ENCODE results near the gene NT5E. TPM values are rescaled to one million over a fixed set of nuclear protein-coding genes. Genes with fewer than 3 reads are reported as not detected.
A peak's percentile ranks its signal among the peaks of the same experiment; 100 is the strongest.

The NT5E gene
- total and polyA plus RNA-seq, 5 experiments from 2014 or later, result 56.5 to 128 (median 77.7) TPM

GRCh38 chr6:85406641-85407075 is 43.2 kb upstream of the NT5E start:
- H3K9me3 Mint-ChIP-seq, result no peaks in the 10 kb centered on the region
- no peak for ATAC-seq
- peaks cover 36 to 56% (median 51%) of the 10 kb centered on the region in 4 donors for H3K4me1 Mint-ChIP-seq
- POLR2A ChIA-PET, result no interaction called here
- H3K4me3 Mint-ChIP-seq, result no peak overlapping the region
- DNase-seq, result no peak
- no peaks in the 10 kb centered on the region for H3K27me3 Mint-ChIP-seq
- no peaks in the 10 kb centered on the region for H3K36me3 Mint-ChIP-seq
- peak overlapping the region in 4 of 10 donors; percentile 15 to 77 (median 58) for H3K27ac Mint-ChIP-seq

- H3K36me3 Mint-ChIP-seq, result no peaks in the 10 kb centered on the region
- H3K9me3 Mint-ChIP-seq, result no peaks in the 10 kb centered on the region
- H3K4me1 Mint-ChIP-seq, result peaks cover 30 to 42% (median 37%) of the 10 kb centered on the region in 4 donors
- POLR2A ChIA-PET, result interaction anchor here (0.7 kb wide), 1 partner anchor 45 kb away, joined by 4 read pairs; no protein-coding TSS in a partner anchor
- H3K27ac Mint-ChIP-seq, result peak overlapping the region in 1 of 10 donors; percentile 7
- H3K27me3 Mint-ChIP-seq, result no peaks in the 10 kb centered on the region
- DNase-seq, result no peak
- no peak overlapping the region for H3K4me3 Mint-ChIP-seq
- no peak for ATAC-seq
Measured at GRCh38 chr6:85408039-85408438, 41.8 kb upstream of the NT5E start.

GRCh38 chr6:85412911-85413430 is 36.9 kb upstream of the NT5E start:
- POLR2A ChIA-PET, result interaction anchor here (0.7 kb wide), 1 partner anchor 8 kb away, joined by 7 read pairs; no protein-coding TSS in a partner anchor

GRCh38 chr6:85416049-85416448 is 33.8 kb upstream of the NT5E start:
- Mint-ChIP-seq H3K9me3 (no peaks in the 10 kb centered on the region), H3K4me1 (peaks cover 11 to 34% (median 26%) of the 10 kb centered on the region in 4 donors), H3K27me3 (no peaks in the 10 kb centered on the region), H3K27ac (no peak overlapping the region), H3K4me3 (no peak overlapping the region), H3K36me3 (peaks cover 0 to 1% (median 0%) of the 10 kb centered on the region in 3 donors)
- ATAC-seq (no peak), DNase-seq (no peak)
- POLR2A ChIA-PET, result no interaction called here

More at GRCh38 chr6:85412911-85413430, 36.9 kb upstream of the NT5E start:
- DNase-seq (no peak), ATAC-seq (no peak)
- Mint-ChIP-seq H3K27me3 (no peaks in the 10 kb centered on the region), H3K27ac (no peak overlapping the region), H3K9me3 (no peaks in the 10 kb centered on the region), H3K4me3 (no peak overlapping the region), H3K36me3 (no peaks in the 10 kb centered on the region), H3K4me1 (peaks cover 6 to 16% (median 7%) of the 10 kb centered on the region in 4 donors)

GRCh38 chr6:85416766-85417165 is 33.1 kb upstream of the NT5E start:
- H3K27me3 Mint-ChIP-seq, result no peaks in the 10 kb centered on the region
- peaks cover 0 to 1% (median 0%) of the 10 kb centered on the region in 3 donors for H3K36me3 Mint-ChIP-seq
- H3K4me3 Mint-ChIP-seq, result no peak overlapping the region
- ATAC-seq (no peak), DNase-seq (no peak)
- H3K27ac Mint-ChIP-seq, result no peak overlapping the region
- H3K4me1 Mint-ChIP-seq, result peaks cover 11 to 34% (median 26%) of the 10 kb centered on the region in 4 donors
- H3K9me3 Mint-ChIP-seq, result no peaks in the 10 kb centered on the region
- POLR2A ChIA-PET, result no interaction called here

GRCh38 chr6:85417336-85417735 is 32.5 kb upstream of the NT5E start:
- peaks cover 14 to 38% (median 28%) of the 10 kb centered on the region in 4 donors for H3K4me1 Mint-ChIP-seq
- no peak for DNase-seq
- H3K9me3 Mint-ChIP-seq, result no peaks in the 10 kb centered on the region
- no peaks in the 10 kb centered on the region for H3K27me3 Mint-ChIP-seq
- no peak overlapping the region for H3K4me3 Mint-ChIP-seq
- POLR2A ChIA-PET, result interaction anchor here (0.7 kb wide), 1 partner anchor 46 kb away, joined by 5 read pairs; no protein-coding TSS in a partner anchor
- no peak for ATAC-seq
- peaks cover 0 to 1% (median 0%) of the 10 kb centered on the region in 3 donors for H3K36me3 Mint-ChIP-seq
- H3K27ac Mint-ChIP-seq, result no peak overlapping the region

GRCh38 chr6:85418059-85418458 is 31.8 kb upstream of the NT5E start:
- DNase-seq (no peak), ATAC-seq (no peak)
- Mint-ChIP-seq H3K9me3 (no peaks in the 10 kb centered on the region), H3K27me3 (no peaks in the 10 kb centered on the region), H3K4me1 (peaks cover 15 to 41% (median 29%) of the 10 kb centered on the region in 4 donors), H3K27ac (peak overlapping the region in 1 of 10 donors; percentile 29), H3K4me3 (no peak overlapping the region), H3K36me3 (peaks cover 0 to 1% (median 0%) of the 10 kb centered on the region in 3 donors)
- POLR2A ChIA-PET, result no interaction called here

GRCh38 chr6:85419046-85419759 is 30.7 kb upstream of the NT5E start:
- Mint-ChIP-seq H3K9me3 (no peaks in the 10 kb centered on the region), H3K36me3 (peaks cover 0 to 1% (median 0%) of the 10 kb centered on the region in 3 donors), H3K27me3 (no peaks in the 10 kb centered on the region), H3K27ac (peak overlapping the region in 8 of 10 donors; percentile 2 to 80 (median 44)), H3K4me1 (peaks cover 15 to 41% (median 29%) of the 10 kb centered on the region in 4 donors), H3K4me3 (peak overlapping the region in 6 of 10 donors; percentile 0 to 43 (median 24))
- DNase-seq, result no peak
- ATAC-seq, result no peak
- POLR2A ChIA-PET, result interaction anchor here (1.6 kb wide), 1 partner anchor 31 kb away, joined by 8 read pairs; the partner anchor contains the start of gene NT5E

- ATAC-seq, result no peak
- peaks cover 14 to 34% (median 28%) of the 10 kb centered on the region in 4 donors for H3K4me1 Mint-ChIP-seq
- no peak for DNase-seq
- peaks cover 0 to 6% (median 5%) of the 10 kb centered on the region in 3 donors for H3K36me3 Mint-ChIP-seq
- peaks cover 3 to 11% (median 4%) of the 10 kb centered on the region in 9 donors for H3K9me3 Mint-ChIP-seq
- POLR2A ChIA-PET, result no interaction called here
- peak overlapping the region in 1 of 10 donors; percentile 1 for H3K27ac Mint-ChIP-seq
- no peak overlapping the region for H3K4me3 Mint-ChIP-seq
- no peaks in the 10 kb centered on the region for H3K27me3 Mint-ChIP-seq
Measured at GRCh38 chr6:85420551-85420950, 29.3 kb upstream of the NT5E start.

- Mint-ChIP-seq H3K4me3 (no peak overlapping the region), H3K27me3 (no peaks in the 10 kb centered on the region), H3K9me3 (peaks cover 3 to 13% (median 8%) of the 10 kb centered on the region in 9 donors), H3K36me3 (peaks cover 0 to 11% (median 8%) of the 10 kb centered on the region in 3 donors), H3K4me1 (peaks cover 14 to 30% (median 27%) of the 10 kb centered on the region in 4 donors), H3K27ac (no peak overlapping the region)
- ATAC-seq (no peak), DNase-seq (no peak)
- POLR2A ChIA-PET, result no interaction called here
Measured at GRCh38 chr6:85421181-85421580, 28.7 kb upstream of the NT5E start.

GRCh38 chr6:85421972-85422371 is 27.9 kb upstream of the NT5E start:
- Mint-ChIP-seq H3K9me3 (peaks cover 3 to 13% (median 8%) of the 10 kb centered on the region in 9 donors), H3K27me3 (no peaks in the 10 kb centered on the region), H3K36me3 (peaks cover 0 to 11% (median 8%) of the 10 kb centered on the region in 3 donors), H3K27ac (peak overlapping the region in 5 of 10 donors; percentile 41 to 76 (median 63)), H3K4me3 (no peak overlapping the region), H3K4me1 (peaks cover 12 to 27% (median 25%) of the 10 kb centered on the region in 4 donors)
- no peak for DNase-seq
- ATAC-seq, result no peak
- POLR2A ChIA-PET, result interaction anchor here (1.0 to 1.4 kb wide), 2 partner anchors 22 to 23 kb away, joined by 3 read pairs; no protein-coding TSS in a partner anchor

- H3K27me3 Mint-ChIP-seq, result no peaks in the 10 kb centered on the region
- H3K4me1 Mint-ChIP-seq, result peaks cover 10 to 24% (median 22%) of the 10 kb centered on the region in 4 donors
- no peak overlapping the region for H3K4me3 Mint-ChIP-seq
- peaks cover 4 to 16% (median 8%) of the 10 kb centered on the region in 9 donors for H3K9me3 Mint-ChIP-seq
- peaks cover 0 to 14% (median 11%) of the 10 kb centered on the region in 3 donors for H3K36me3 Mint-ChIP-seq
- no peak for DNase-seq
- POLR2A ChIA-PET, result interaction anchor here (1.4 kb wide), 1 partner anchor 21 kb away, joined by 3 read pairs; no protein-coding TSS in a partner anchor
- ATAC-seq, result no peak
- H3K27ac Mint-ChIP-seq, result peak overlapping the region in 1 of 10 donors; percentile 16
Measured at GRCh38 chr6:85422996-85423395, 26.9 kb upstream of the NT5E start.

GRCh38 chr6:85424981-85425380 is 24.9 kb upstream of the NT5E start:
- H3K27me3 Mint-ChIP-seq, result no peaks in the 10 kb centered on the region
- peaks cover 2 to 7% (median 4%) of the 10 kb centered on the region in 4 donors for H3K4me1 Mint-ChIP-seq
- no peak overlapping the region for H3K4me3 Mint-ChIP-seq
- H3K36me3 Mint-ChIP-seq, result peaks cover 0 to 19% (median 11%) of the 10 kb centered on the region in 3 donors
- POLR2A ChIA-PET, result no interaction called here
- H3K27ac Mint-ChIP-seq, result no peak overlapping the region
- no peak for ATAC-seq
- H3K9me3 Mint-ChIP-seq, result peaks cover 4 to 16% (median 8%) of the 10 kb centered on the region in 9 donors
- no peak for DNase-seq
